HG03175 (cell line): ENCODE measurements around the gene MAN1A1.
"Not testable (repeated sequence)": the region's sequence is repeated elsewhere in the genome, so short reads cannot be mapped to it uniquely, and the experiment has no call there.

Experiments used
- ATAC-seq: cut with Tn5 transposase; IDR thresholded peaks from one replicate; pipeline ENCODE4 v1.9.1; 2021; ENCODE audit warnings: mild to moderate bottlenecking, moderate library complexity; ENCODE audit not compliant: unreplicated experiment

MAN1A1 gene

GRCh38 chr6:119174879-119175817, 174.4 kb downstream of the MAN1A1 start:
- ATAC-seq: no peak

- no peak for ATAC-seq
Observed at GRCh38 chr6:119174085-119174445, 175.5 kb downstream of the MAN1A1 start.

- peak; percentile 50 for ATAC-seq
Observed at GRCh38 chr6:119173249-119174084, 176.1 kb downstream of the MAN1A1 start.

DNA sequence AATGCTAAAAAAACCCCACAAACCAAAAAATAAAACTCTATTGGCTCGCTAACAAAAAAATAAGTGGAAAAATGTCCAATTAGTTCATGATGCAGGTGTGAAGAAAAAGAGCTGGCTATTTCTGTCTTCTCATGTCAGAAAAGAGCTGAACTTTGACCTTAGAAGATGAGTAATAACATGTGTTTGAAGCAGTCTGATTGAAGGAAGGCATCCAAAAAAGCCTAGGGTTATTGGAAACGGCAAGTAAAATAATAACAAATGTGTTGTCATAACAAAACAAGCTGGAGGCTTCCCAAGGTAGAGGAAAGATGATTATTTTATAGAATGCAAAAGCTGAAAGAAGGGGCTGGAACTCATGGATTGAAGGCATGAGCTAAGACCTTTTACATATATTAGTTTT, 176.7 kb downstream of the MAN1A1 start:
- ATAC-seq: no peak

DNA sequence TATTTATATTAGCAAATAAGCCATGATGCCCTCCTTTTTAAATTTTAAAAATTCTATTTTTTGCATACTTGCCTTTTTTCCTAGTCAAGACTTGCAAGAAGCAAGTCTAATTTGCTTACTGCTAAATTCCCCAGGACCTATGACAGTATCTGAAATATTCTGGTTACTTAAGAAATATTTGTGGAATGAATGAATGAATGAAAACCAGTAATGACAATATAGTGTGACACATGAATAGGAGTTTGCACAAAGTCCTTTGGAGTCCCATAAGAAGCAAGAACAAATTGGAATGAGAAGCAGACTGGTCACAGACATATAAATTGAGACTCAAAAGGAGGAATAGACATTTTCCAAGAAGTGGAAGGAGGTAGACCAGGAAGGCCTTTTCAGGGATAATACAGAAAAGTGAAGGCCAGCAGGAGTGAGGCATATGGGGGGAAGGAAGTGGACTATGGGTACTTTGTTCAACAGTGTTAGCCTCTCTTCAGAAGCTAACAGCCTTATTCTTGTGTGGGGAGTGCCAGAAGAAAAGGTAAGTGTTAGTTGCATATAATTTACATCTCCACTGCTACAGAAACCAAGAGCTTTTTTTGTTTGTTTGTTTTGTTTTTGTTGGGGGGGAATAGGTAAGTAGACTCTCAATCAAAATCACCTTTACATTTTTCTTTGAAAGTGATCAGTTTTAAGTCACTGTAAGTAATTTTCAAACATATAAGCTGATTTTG, 177.5 kb downstream of the MAN1A1 start:
- no peak for ATAC-seq

- ATAC-seq: no peak
Observed at GRCh38 chr6:119171088-119171841, 178.3 kb downstream of the MAN1A1 start.

DNA sequence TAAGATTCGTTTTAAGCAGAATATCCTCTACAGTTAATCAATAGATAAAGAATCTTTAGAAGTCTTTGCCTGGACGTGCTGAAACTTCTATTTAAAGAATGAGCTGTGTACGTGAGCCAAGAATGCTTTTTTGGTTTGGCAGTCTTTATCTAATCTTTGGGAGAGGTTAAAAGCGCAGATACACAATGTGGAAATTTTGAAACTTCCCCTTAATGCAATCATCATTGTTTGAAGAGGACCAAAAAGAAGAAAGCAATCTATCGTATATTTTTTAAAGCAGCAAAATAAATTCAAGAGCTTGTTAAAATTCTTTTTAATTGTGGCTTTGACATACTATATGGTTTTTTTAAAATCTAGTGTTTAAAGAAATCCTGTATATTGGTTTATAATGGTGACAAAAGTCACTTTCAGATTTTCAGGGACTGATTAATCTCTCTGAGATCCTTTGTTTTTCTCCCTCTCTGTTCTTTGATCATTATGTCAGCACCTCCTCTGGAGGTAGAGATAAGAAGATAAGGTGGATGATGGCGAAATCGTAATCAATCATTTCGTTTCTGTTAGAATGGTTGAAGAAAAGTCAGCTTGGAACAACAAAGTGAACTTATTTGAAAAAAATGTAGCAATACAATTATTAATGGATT, 179.0 kb downstream of the MAN1A1 start:
- no peak for ATAC-seq

- no peak for ATAC-seq
Observed at GRCh38 chr6:119170103-119170446, 179.5 kb downstream of the MAN1A1 start.

DNA sequence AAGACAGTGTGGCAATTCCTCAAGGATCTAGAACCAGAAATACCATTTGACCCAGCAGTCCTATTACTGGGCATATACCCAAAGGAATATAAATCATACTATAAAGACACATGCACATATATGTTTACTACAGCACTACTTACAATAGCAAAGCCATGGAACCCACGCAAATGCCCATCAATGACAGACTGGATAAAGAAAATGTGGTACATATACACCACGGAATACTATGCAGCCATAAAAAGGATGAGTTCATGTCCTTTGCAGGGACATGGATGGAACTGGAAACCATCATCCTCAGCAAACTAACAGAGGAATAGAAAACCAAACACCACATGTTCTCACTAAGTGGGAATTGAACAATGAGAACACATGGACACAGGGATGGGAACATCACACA, 180.2 kb downstream of the MAN1A1 start:
- ATAC-seq: not testable (repeated sequence)

GRCh38 chr6:119166024-119166784, 183.4 kb downstream of the MAN1A1 start:
- ATAC-seq: no peak

DNA sequence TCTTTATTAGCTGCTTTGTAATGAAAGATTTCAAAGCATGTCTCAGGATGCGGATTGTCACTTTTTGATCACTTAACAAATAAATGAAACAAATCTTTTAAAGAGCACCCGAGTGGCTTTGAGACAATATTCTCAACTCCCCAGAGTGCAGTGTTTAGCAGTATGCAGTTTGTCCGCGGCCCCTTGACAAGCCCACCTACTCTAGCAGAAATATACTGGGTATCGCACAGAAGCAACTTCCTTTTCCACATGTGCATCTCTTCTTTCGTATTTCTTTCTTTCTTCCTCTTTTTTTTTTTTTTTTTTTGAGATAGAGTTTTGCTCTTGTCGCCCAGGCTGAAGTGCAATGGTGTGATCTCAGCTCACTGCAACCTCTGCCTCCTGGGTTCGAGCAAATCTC, 186.6 kb downstream of the MAN1A1 start:
- ATAC-seq: no peak

GRCh38 chr6:119162134-119162775, 187.3 kb downstream of the MAN1A1 start:
- ATAC-seq: peak; percentile 62

GRCh38 chr6:119161438-119161837, 188.1 kb downstream of the MAN1A1 start:
- ATAC-seq: no peak

GRCh38 chr6:119160911-119161310, 188.7 kb downstream of the MAN1A1 start:
- ATAC-seq: no peak

DNA sequence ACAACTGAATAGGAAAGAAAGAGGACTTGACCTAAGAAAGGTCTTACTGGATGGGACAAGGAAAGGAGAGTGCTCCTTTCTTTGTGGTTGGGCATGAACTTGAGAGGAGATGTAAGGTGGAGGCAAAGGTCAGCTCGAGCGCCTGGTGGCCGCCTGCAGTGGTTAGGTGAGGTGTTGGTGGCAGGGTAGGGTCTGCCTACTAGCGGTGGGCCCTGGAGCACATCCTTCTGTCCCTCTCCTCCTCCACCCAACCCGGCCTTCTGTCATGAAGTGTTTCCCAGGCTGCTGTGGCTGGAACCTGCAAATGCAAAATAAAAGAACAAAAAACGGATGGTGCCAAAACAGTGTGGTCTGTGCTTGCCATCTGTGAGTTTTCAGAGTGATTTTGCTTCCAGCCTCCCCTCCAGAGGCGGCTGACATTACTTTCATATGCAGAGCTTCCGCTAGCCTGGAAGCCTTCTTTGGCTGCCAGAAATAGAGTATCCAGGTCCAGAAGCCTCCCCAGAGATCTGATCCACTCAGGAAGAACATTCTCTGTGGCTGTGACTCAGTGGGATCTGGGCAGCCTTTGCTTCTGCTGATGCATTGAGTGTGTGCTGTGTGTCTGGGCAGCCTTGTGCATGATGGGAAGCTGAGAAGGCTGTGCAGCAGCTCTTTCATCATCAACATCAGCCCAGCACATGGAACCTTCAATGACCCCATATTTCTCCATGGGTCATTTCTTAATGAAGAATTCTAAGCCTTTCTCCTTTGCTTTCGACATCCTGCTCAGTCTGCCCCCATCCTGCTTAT, 191.3 kb downstream of the MAN1A1 start:
- no peak for ATAC-seq

DNA sequence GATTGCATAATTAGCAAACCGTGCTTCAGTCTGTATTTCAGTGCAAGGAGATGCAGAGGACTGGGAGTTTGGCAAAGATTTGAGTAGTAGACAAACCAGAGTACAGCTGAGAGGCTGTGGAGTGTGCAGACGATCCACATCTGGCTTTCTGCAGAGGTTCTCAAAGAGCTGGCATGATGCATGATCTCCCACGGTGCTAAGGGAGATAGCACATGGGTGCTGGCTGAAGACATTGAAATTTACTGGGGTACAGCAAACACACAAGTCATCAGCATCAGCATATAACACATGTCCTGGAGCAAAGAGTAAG, 192.1 kb downstream of the MAN1A1 start:
- no peak for ATAC-seq

DNA sequence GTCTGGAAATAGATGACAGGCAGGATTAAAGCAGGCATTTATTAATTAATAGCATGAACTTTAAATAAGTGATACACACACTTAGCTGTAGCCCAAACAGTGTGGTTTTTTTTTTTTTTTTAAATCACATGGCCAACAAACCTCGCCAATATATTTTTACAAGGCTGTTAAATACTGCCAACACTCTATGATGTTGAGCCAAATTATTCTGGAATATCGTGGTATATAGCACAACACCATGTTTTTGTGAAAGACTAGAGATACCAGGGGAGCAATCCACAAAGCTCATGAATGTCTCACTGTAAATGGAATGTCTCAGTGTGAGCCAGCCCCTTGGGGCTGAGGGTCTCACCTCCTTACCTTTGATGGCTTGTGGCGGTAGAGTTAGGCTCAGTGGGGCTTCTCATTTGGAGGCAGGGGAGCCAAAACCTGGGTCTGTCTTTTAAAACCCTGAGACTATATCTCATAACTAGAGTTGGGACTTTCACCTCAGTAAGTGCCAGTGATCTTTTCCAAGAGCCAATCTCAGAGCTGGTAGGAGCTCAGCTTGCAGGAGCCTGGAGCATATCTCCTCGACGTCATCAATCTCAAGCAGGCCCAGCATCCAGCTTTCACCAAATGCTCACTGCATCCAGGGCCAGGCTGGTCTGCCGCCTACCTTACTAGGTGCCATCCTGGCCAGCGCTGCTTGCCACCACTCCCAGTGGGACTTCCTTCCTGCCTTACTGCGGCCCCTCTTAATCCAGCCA, 192.6 kb downstream of the MAN1A1 start:
- no peak for ATAC-seq

GRCh38 chr6:119156082-119156481, 193.5 kb downstream of the MAN1A1 start:
- ATAC-seq: not testable (repeated sequence)
